GM18520 (cell line): ENCODE measurements around the gene BTN2A1.
"Not testable (repeated sequence)": the region's sequence is repeated elsewhere in the genome, so short reads cannot be mapped to it uniquely, and the experiment has no call there.

Source experiments
- ATAC-seq: cut with Tn5 transposase; IDR thresholded peaks from one replicate; pipeline ENCODE4 v1.9.1; 2021; ENCODE audit not compliant: unreplicated experiment

The BTN2A1 gene

GRCh38 chr6:26489996-26490964 is 32.5 kb downstream of the BTN2A1 start:
- no peak for ATAC-seq

- no peak for ATAC-seq
These were observed 33.8 kb downstream of the BTN2A1 start for GRCh38 chr6:26491604-26492003.

- no peak for ATAC-seq
These were observed 35.5 kb downstream of the BTN2A1 start for GRCh38 chr6:26493258-26493657.

GRCh38 chr6:26494117-26494516 is 36.4 kb downstream of the BTN2A1 start:
- ATAC-seq, result no peak

GRCh38 chr6:26495281-26495680 is 37.5 kb downstream of the BTN2A1 start:
- ATAC-seq, result no peak

- no peak for ATAC-seq
These were observed 39.9 kb downstream of the BTN2A1 start for GRCh38 chr6:26497610-26498009.

- no peak for ATAC-seq
These were observed 42.3 kb downstream of the BTN2A1 start, which contains the start of gene BTN1A1 for GRCh38 chr6:26500102-26500501. Gene BTN1A1, plus strand, starts transcription at chr6:26500303. Its CDS starts 984 bp downstream, at chr6:26501287.

GRCh38 chr6:26501482-26501986 is 43.8 kb downstream of the BTN2A1 start:
- no peak for ATAC-seq

GRCh38 chr6:26502165-26502564 is 44.4 kb downstream of the BTN2A1 start:
- ATAC-seq, result no peak

- no peak for ATAC-seq
These were observed 44.9 kb downstream of the BTN2A1 start for GRCh38 chr6:26502626-26503025.

- no peak for ATAC-seq
These were observed 49.9 kb downstream of the BTN2A1 start for GRCh38 chr6:26507658-26508057.

GRCh38 chr6:26511033-26511432 is 53.3 kb downstream of the BTN2A1 start:
- ATAC-seq, result not testable (repeated sequence)

- ATAC-seq, result no peak
These were observed 57.2 kb downstream of the BTN2A1 start for GRCh38 chr6:26514984-26515383.

- no peak for ATAC-seq
These were observed 59.0 kb downstream of the BTN2A1 start for GRCh38 chr6:26516481-26517427.
